Fibroblast of lung (primary cell): ENCODE data around the gene NAPB.

Source experiments
- EZH2 ChIP-seq: IDR thresholded peaks from 2 replicates; pipeline ENCODE4 v1.5.1; 2012; ENCODE audit warnings: low read length, control low read depth, mild to moderate bottlenecking; ENCODE audit errors: missing control alignments
- TF ChIP-seq, protein P1 (sequence below), 2 donors: IDR thresholded peaks in 1 of 2; conservative IDR thresholded peaks in 1 of 2; 1 replicate in 1 of 2; 2 replicates in 1 of 2; pipeline ENCODE4 v1.5.1; 2011 to 2012; ENCODE audit warnings: low read length in 2 of 2, control low read depth in 1 of 2, inconsistent platforms in 1 of 2, low read depth in 1 of 2, mild to moderate bottlenecking in 1 of 2

DNA sequence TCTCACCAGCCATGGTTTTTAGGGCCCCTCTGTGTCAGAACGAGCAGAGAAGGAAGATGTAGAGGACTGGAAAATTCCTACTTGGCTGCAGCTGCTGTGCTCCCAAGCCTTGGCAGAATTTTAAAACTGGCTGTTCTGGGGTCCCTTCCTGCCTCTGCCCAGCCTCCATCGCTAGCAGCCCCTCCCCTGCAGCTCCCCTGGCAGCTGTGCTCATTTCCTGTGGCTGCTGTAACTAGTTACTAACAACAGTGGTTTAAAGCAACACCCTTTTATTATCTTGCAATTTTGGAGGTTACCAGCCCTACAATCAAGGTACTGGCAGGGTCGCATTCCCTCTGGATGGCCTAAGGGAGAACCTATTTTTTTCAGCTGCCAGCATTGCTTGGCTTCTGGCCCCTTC, 35.1 kb upstream of the NAPB start:
- no peak for TF ChIP-seq EZH2
- TF ChIP-seq, protein P1, sequence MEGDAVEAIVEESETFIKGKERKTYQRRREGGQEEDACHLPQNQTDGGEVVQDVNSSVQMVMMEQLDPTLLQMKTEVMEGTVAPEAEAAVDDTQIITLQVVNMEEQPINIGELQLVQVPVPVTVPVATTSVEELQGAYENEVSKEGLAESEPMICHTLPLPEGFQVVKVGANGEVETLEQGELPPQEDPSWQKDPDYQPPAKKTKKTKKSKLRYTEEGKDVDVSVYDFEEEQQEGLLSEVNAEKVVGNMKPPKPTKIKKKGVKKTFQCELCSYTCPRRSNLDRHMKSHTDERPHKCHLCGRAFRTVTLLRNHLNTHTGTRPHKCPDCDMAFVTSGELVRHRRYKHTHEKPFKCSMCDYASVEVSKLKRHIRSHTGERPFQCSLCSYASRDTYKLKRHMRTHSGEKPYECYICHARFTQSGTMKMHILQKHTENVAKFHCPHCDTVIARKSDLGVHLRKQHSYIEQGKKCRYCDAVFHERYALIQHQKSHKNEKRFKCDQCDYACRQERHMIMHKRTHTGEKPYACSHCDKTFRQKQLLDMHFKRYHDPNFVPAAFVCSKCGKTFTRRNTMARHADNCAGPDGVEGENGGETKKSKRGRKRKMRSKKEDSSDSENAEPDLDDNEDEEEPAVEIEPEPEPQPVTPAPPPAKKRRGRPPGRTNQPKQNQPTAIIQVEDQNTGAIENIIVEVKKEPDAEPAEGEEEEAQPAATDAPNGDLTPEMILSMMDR (conservative IDR thresholded peaks at IDR 0.05 in 1 of 2, IDR thresholded peaks at IDR 0.05 in 1 of 2; ENCODE audit: low read depth in 1 of 2, low read length in 2 of 2): no peak
